DOHH2 (cell line): ENCODE results near the gene PCDH9.

Experiments
- H3F3A ChIP-seq: fragments of 200-600 bp; sonication (generic), shearing (Covaris generic); 2 replicates; pipeline ENCODE4 v1.6.0; 2016; ENCODE audit warnings: antibody characterized with exemption, mild to moderate bottlenecking; ENCODE audit not compliant: control insufficient read depth, insufficient read depth
- H3K27ac ChIP-seq: fragments of 200-600 bp; sonication (generic); 2 replicates; pipeline ENCODE4 v1.5.1; 2014; ENCODE audit warnings: low read depth, mild to moderate bottlenecking, low read length, moderate library complexity
- H3K27me3 ChIP-seq: fragments of 200-600 bp; sonication (generic); 2 replicates; pipeline ENCODE4 v1.6.1; 2014; ENCODE audit warnings: mild to moderate bottlenecking, low read length, mixed read lengths; ENCODE audit not compliant: control insufficient read depth
- H3K36me3 ChIP-seq: fragments of 200-600 bp; sonication (generic); 2 replicates; pipeline ENCODE4 v1.6.1; 2014; ENCODE audit warnings: mild to moderate bottlenecking, low read length, moderate library complexity, mixed read lengths; ENCODE audit not compliant: control insufficient read depth
- H3K4me1 ChIP-seq: fragments of 200-600 bp; sonication (generic); 2 replicates; pipeline ENCODE4 v1.6.1; 2014; ENCODE audit warnings: mild to moderate bottlenecking, low read length, mixed read lengths; ENCODE audit not compliant: control insufficient read depth
- H3K4me2 ChIP-seq: fragments of 200-600 bp; sonication (generic); 2 replicates; pipeline ENCODE4 v1.6.0; 2014; ENCODE audit warnings: mild to moderate bottlenecking, low read length, moderate library complexity
- H3K4me3 ChIP-seq: fragments of 200-600 bp; sonication (generic); 2 replicates; pipeline ENCODE4 v1.5.1; 2014; ENCODE audit warnings: mild to moderate bottlenecking, low read length, mixed read lengths
- H3K79me2 ChIP-seq: fragments of 200-600 bp; sonication (generic); 2 replicates; pipeline ENCODE4 v1.6.1; 2014; ENCODE audit warnings: mild to moderate bottlenecking, low read length, mixed read lengths; ENCODE audit not compliant: control insufficient read depth
- H3K9me2 ChIP-seq: fragments of 200-600 bp; sonication (generic); replicated peaks from 2 replicates; pipeline ENCODE4 v1.6.1; 2014; ENCODE audit warnings: mild to moderate bottlenecking, low read length, mixed read lengths; ENCODE audit not compliant: control insufficient read depth
- H3K9me3 ChIP-seq: fragments of 200-600 bp; sonication (generic); 2 replicates; pipeline ENCODE4 v1.6.1; 2014; ENCODE audit warnings: antibody characterized with exemption, low read length, mixed read lengths; ENCODE audit not compliant: control insufficient read depth, insufficient read depth
- H4K20me1 ChIP-seq: fragments of 200-600 bp; sonication (generic); 2 replicates; pipeline ENCODE4 v1.6.0; 2014; ENCODE audit warnings: low read depth, mild to moderate bottlenecking, antibody characterized with exemption, low read length, moderate library complexity; ENCODE audit not compliant: control insufficient read depth, insufficient read depth
- EZH2phosphoT487 ChIP-seq: fragments of 200-600 bp; sonication (generic); IDR thresholded peaks from 2 replicates; pipeline ENCODE4 v1.6.1; 2017; ENCODE audit warnings: borderline replicate concordance, mild to moderate bottlenecking, antibody characterized with exemption, low read length, moderate library complexity, mixed read lengths
- TF ChIP-seq, protein P1 (sequence below): fragments of 200-600 bp; sonication (generic); IDR thresholded peaks from one replicate; pipeline ENCODE4 v1.5.1; 2014; ENCODE audit warnings: antibody characterized with exemption, mild to moderate bottlenecking, low read depth, low read length; ENCODE audit not compliant: poor library complexity, severe bottlenecking

The PCDH9 gene

DNA sequence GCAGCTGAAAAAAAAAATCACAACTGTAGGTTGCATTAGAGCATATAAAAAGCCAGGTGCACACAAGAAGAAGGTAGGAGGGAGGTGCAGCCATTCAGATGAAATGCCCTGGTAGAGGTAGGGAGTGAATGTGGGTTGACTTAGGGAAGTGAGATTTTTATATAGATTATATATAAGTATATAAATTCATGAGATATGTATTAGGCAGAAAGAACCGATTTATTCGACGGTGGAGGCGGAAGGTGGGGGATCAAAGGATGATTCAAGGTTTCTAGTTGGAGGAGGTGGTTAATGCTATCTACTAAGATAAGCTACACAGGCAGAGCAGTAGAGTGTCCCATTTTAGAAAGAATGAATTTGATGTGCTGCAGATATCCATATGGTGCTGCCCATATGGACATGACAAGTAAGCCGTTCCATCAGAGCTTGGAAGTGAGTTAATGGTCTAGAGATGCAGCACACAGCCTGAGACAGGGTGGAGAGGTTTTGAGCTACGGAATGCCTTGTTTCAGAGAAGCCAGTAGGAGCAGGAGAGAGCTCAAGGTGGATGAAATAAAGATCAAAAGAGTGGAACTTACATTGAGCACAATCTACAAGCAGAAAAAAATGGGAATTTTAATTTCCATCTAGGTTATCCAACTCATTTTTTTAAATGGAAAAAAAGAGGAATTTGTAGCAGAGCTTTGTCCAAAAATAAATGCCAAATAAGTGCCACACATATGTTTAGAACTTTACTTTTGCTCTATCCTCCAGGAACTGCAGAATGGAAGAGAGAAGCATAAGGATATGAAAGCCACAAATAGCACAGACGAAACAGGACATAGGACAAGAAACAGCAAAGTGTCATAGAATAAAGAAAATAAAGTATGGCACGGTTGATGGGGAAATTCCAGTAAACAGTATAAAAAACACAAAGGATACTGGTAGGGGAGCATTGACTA lies 177.3 kb downstream of the PCDH9 start:
- no peaks in the 10 kb centered on the region for H3K36me3 ChIP-seq
- H3K4me1 ChIP-seq, result peaks cover 5% of the 10 kb centered on the region; the same call in 1 of the 2 replicates
- H3K27me3 ChIP-seq, result no peaks in the 10 kb centered on the region
- H4K20me1 ChIP-seq, result no peaks in the 10 kb centered on the region
- no peaks in the 10 kb centered on the region for H3K79me2 ChIP-seq
- H3K4me2 ChIP-seq, result no peak overlapping the region
- no peak overlapping the region for H3K4me3 ChIP-seq
- TF ChIP-seq EZH2phosphoT487, result no peak
- TF ChIP-seq, protein P1, sequence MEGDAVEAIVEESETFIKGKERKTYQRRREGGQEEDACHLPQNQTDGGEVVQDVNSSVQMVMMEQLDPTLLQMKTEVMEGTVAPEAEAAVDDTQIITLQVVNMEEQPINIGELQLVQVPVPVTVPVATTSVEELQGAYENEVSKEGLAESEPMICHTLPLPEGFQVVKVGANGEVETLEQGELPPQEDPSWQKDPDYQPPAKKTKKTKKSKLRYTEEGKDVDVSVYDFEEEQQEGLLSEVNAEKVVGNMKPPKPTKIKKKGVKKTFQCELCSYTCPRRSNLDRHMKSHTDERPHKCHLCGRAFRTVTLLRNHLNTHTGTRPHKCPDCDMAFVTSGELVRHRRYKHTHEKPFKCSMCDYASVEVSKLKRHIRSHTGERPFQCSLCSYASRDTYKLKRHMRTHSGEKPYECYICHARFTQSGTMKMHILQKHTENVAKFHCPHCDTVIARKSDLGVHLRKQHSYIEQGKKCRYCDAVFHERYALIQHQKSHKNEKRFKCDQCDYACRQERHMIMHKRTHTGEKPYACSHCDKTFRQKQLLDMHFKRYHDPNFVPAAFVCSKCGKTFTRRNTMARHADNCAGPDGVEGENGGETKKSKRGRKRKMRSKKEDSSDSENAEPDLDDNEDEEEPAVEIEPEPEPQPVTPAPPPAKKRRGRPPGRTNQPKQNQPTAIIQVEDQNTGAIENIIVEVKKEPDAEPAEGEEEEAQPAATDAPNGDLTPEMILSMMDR, result no peak
- no peaks in the 10 kb centered on the region for H3K9me3 ChIP-seq
- H3K9me2 ChIP-seq, result no peaks in the 10 kb centered on the region
- H3F3A ChIP-seq, result no peaks in the 10 kb centered on the region
- H3K27ac ChIP-seq, result no peak overlapping the region

DNA sequence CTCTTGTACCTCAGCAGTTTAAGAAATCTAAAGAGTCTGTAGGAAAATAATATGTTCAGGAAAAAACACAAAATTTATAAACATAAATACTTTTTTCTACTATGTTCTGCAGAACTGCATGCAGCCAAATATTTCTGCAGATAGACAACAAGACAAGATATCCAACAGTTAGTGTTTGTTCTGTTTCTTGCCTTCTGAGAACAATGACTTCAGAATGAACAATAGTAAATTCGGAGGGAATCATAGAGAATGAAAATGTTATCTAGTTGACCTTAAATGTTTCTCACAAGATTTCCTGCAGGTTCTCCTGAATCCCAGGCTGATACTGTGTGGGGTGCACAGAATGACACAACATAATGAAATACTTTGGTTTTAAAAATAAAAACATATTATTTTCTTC lies 180.4 kb downstream of the PCDH9 start:
- H3K4me2 ChIP-seq, result no peak overlapping the region
- peaks cover 5% of the 10 kb centered on the region; the same call in 1 of the 2 replicates for H3K4me1 ChIP-seq
- TF ChIP-seq, protein P1, result no peak
- no peak for TF ChIP-seq EZH2phosphoT487
- H3K9me2 ChIP-seq, result no peaks in the 10 kb centered on the region
- no peaks in the 10 kb centered on the region for H3K9me3 ChIP-seq
- H3F3A ChIP-seq, result no peaks in the 10 kb centered on the region
- no peaks in the 10 kb centered on the region for H3K36me3 ChIP-seq
- no peaks in the 10 kb centered on the region for H3K79me2 ChIP-seq
- no peak overlapping the region for H3K27ac ChIP-seq
- no peaks in the 10 kb centered on the region for H3K27me3 ChIP-seq
- H3K4me3 ChIP-seq, result no peak overlapping the region
- no peaks in the 10 kb centered on the region for H4K20me1 ChIP-seq

DNA sequence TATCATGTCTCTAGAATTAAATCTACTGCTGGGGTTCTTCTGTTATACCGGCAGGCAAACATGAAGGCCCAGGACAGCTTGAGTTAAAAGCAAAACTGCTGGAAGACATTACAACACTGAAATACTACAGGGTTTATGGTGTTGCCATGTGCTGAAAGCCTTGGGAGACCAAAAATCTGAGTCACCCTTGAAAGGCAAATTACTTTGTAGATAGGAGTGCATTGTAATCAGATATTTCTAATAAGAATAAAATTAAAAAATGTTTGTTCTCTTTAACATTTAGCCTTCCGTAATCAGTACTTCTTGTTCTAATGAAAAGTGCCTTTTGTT lies 181.3 kb downstream of the PCDH9 start:
- no peak overlapping the region for H3K4me2 ChIP-seq
- no peaks in the 10 kb centered on the region for H3K79me2 ChIP-seq
- H4K20me1 ChIP-seq, result no peaks in the 10 kb centered on the region
- H3K27ac ChIP-seq, result no peak overlapping the region
- TF ChIP-seq EZH2phosphoT487, result no peak
- TF ChIP-seq, protein P1, result no peak
- H3K36me3 ChIP-seq, result no peaks in the 10 kb centered on the region
- H3K4me1 ChIP-seq, result peaks cover 5% of the 10 kb centered on the region; the same call in 1 of the 2 replicates
- no peaks in the 10 kb centered on the region for H3K9me3 ChIP-seq
- no peaks in the 10 kb centered on the region for H3F3A ChIP-seq
- no peaks in the 10 kb centered on the region for H3K9me2 ChIP-seq
- no peak overlapping the region for H3K4me3 ChIP-seq
- no peaks in the 10 kb centered on the region for H3K27me3 ChIP-seq
